ENCODE measurements around the gene DHRS13. TPM values are rescaled to one million over a fixed set of nuclear protein-coding genes. Genes with fewer than 3 reads are reported as not detected.

DHRS13 gene
- total RNA-seq, 1 donor = 2.6 TPM

DNA sequence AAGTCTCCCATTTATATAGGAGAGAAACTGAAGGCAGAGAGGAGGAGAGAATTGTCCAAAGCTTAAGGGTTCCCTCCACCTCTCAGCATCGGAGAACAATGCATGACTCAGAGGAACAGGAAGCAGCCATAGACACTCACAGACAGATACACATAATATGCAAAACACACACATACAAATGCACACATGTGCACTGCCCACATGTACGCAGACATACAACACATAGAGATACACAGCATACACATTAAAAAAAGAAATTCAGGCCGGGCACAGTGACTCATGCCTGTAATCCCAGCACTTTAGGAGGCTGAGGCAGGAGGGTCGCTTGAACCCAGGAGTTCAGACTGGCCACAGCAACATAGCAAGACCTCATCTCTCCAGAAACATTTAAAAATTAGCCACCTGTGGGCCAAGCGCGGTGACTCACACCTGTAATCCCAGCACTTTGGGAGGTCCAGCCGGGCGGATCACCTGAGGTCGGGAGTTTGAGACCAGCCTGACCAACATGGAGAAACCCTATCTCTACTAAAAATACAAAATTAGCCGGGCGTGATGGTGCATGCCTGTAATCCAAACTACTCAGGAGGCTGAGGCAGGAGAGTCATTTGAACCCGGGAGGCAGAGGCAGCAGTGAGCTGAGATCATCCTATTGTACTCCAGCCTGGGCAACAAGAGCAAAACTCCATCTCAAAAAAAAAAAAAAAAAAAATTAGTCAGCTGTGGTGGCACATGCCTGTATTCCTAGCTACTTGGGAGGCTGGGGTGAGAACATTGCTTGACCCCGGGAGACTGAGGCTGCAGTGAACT, 36.7 kb downstream of the DHRS13 start:
- DNase-seq (ENCODE audit: low read depth) = no peak
- no peak overlapping the region for H3K4me3 ChIP-seq (ENCODE audit: low read depth, low read length)
- TF ChIP-seq, protein P1, sequence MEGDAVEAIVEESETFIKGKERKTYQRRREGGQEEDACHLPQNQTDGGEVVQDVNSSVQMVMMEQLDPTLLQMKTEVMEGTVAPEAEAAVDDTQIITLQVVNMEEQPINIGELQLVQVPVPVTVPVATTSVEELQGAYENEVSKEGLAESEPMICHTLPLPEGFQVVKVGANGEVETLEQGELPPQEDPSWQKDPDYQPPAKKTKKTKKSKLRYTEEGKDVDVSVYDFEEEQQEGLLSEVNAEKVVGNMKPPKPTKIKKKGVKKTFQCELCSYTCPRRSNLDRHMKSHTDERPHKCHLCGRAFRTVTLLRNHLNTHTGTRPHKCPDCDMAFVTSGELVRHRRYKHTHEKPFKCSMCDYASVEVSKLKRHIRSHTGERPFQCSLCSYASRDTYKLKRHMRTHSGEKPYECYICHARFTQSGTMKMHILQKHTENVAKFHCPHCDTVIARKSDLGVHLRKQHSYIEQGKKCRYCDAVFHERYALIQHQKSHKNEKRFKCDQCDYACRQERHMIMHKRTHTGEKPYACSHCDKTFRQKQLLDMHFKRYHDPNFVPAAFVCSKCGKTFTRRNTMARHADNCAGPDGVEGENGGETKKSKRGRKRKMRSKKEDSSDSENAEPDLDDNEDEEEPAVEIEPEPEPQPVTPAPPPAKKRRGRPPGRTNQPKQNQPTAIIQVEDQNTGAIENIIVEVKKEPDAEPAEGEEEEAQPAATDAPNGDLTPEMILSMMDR (IDR thresholded peaks at IDR 0.05; ENCODE audit: insufficient read depth, low read depth, low read length) = no peak

DNA sequence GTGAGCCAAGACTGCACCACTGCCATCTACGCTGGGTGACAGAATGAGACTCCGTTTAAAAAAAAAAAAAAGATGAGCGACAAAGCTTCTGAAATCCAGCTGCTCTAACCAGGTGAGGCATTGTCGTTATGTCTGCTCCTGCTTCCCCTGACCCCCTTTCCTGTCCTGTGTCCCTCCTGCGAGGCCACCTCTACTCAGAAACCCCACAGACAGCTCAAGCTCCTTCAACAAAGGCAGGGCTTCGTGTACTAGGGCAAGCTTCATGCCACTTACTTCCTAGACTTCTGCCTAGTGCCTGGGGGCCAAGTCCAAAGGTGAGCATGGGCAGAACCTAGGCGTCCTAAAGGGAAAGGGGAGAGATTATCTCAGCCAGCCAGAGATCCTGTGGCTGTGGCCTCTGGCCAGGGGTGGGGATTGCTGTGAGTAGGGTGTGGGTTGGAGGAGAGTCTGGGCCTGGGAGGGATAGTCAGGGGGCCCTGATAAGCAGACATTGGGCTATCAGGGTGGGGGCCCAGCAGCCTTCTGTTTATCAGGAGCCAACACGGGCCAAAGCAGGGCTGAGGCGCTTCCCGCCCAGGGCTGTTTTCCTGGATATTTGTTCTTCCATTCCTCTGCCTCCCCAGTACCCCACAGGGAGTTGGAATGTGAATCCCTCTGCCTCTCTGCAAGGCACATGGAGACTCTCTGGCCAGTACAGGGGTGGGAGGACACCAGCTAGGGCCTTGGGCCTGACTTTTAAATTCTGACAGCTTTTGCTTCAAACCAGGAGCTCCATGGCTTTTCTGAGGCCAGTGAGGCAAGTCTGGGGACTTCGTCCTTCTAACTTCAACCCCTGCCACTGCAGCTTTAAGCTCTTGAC, 37.7 kb downstream of the DHRS13 start:
- no peak overlapping the region for H3K4me3 ChIP-seq (ENCODE audit: low read depth, low read length)
- TF ChIP-seq, protein P1 (IDR thresholded peaks at IDR 0.05; ENCODE audit: insufficient read depth, low read depth, low read length) = no peak
- no peak for DNase-seq (ENCODE audit: low read depth)

GRCh38 chr17:28863953-28864352, 38.9 kb downstream of the DHRS13 start:
- TF ChIP-seq, protein P1 (IDR thresholded peaks at IDR 0.05; ENCODE audit: insufficient read depth, low read depth, low read length) = no peak
- no peak overlapping the region for H3K4me3 ChIP-seq (ENCODE audit: low read depth, low read length)
- no peak for DNase-seq (ENCODE audit: low read depth)

DNA sequence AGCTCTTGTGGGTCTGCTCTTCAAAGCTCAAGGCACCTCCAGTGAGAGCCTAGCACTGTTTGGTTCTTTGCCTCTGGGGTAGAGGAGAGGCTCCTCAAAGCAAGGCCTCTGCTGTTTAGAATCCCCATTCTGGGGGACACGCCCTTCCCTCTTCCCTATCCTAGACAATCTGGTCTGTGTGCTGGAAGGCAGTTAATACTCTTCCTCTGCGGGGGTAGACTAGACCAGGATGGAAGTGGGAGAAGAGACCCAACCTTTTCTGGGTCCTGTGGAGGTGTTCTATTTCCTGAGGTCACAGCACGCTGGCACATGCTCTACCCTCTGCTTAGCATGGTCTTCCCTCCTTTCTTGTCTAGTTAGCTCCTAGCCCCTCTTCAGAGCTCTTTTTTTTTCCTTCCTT, 40.3 kb downstream of the DHRS13 start:
- TF ChIP-seq, protein P1 (IDR thresholded peaks at IDR 0.05; ENCODE audit: insufficient read depth, low read depth, low read length) = no peak
- no peak for DNase-seq (ENCODE audit: low read depth)
- H3K4me3 ChIP-seq (ENCODE audit: low read depth, low read length) = no peak overlapping the region

GRCh38 chr17:28861393-28862203, 41.3 kb downstream of the DHRS13 start:
- TF ChIP-seq, protein P1 (IDR thresholded peaks at IDR 0.05; ENCODE audit: insufficient read depth, low read depth, low read length) = no peak
- no peak for DNase-seq (ENCODE audit: low read depth)
- H3K4me3 ChIP-seq (ENCODE audit: low read depth, low read length) = no peak overlapping the region

DNA sequence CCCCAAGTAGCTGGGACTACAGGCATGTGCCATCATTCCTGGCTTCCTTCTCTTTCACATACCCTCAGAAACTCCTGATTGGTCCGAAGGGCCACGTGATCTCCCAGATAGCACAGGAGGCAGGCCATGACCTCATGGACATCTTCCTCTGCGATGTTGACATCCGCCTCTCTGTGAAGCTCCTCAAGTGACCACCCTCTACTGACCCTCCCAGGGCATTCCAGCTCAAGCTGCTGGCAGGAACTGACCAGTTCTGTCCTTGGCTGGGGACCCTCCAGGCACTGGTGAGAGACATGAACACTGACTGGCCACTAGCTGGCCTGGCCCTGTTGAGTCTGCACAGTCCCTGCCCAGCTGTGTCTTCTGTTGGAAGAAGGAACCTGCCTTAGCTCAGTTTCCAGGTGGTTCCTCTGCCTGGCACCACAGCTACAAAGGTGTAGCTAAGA, 42.5 kb downstream of the DHRS13 start:
- no peak overlapping the region for H3K4me3 ChIP-seq (ENCODE audit: low read depth, low read length)
- TF ChIP-seq, protein P1 (IDR thresholded peaks at IDR 0.05; ENCODE audit: insufficient read depth, low read depth, low read length) = no peak
- no peak for DNase-seq (ENCODE audit: low read depth)
